GM21515 (cell line): ENCODE data around the gene HS6ST2.
"Not testable (repeated sequence)": the region's sequence is repeated elsewhere in the genome, so short reads cannot be mapped to it uniquely, and the experiment has no call there.

Experiments used
- ATAC-seq: cut with Tn5 transposase; IDR thresholded peaks from one replicate; pipeline ENCODE4 v1.9.1; 2021; ENCODE audit not compliant: unreplicated experiment

The HS6ST2 gene

DNA sequence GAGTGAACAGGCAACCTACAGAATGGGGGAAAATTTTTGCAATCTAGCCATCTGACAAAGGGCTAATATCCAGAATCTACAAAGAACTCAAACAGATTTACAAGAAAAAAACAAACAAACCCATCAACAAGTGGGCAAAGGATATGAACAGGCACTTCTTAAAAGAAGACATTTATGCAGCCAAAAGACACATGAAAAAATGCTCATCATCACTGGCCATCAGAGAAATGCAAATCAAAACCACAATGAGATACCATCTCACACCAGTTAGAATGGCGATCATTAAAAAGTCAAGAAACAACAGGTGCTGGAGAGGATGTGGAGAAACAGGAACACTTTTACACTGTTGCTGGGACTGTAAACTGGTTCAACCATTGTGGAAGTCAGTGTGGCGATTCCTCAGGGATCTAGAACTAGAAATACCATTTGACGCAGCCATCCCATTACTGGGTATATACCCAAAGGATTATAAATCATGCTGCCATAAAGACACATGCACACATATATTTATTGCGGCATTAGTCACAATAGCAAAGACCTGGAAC, 13.3 kb downstream of the HS6ST2 start:
- not testable (repeated sequence) for ATAC-seq

DNA sequence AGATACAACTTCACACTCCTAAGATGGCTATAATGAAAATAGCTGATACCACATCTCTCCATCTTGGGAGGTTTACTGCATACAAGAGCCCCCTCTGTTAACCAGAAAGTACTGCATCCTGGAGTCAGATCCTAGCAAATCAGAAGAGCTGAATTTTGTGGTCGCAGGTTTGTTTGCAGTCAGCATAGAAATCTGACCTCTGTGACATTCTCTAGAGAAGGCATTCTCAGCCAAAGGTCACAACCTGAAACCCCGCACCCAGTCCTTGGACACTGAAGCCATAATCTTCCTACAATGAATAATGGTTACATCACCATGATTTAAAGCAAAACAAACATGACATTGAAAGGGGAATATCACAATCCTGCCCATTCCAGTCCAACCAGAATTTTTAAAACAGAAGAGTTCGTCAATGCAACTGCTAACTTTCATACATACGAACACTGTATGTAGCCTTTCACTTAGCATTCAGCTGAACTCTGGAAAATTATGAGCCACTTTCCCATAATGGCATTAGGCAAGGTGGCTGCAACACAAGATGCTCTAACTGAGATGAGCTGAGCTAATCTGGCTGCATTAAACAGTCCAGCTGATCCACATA, 17.6 kb downstream of the HS6ST2 start:
- ATAC-seq, result no peak

DNA sequence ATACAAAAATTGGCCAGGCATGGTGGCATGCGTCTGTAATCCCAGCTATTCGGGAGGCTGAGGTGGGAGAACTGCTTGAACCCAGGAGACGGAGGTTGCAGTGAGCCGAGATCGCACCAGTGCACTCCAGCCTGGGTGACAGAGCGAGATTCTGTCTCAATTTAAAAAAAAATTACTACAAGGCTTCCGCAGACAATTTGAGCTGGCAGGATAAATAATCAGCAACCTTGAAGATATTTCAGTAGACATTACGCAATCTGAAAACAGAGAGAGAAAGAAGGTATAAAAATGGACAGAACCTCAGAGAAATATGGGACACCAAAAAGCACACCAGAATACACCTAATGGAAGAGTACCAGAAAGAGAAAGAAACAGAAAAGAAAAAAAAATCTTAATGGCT, 25.3 kb downstream of the HS6ST2 start:
- no peak for ATAC-seq

DNA sequence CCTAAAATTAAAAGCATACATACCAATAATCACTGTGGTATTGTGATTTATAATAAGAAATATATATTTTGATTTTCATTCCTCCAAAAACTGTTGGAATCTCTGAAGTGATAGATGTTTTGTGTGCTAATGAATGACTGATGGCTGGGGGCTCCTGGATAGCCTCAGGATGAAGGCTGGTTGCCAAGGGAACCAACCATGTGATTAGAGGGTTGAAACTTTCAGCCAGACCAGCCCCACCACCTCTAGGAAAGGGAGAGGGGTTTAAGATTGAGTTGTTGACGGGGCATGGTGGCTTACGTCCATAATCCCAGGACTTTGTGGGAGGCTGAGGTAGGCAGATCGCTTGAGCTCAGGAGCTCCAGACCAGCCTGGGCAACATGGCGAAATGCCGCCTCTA, 34.0 kb downstream of the HS6ST2 start:
- ATAC-seq, result no peak

DNA sequence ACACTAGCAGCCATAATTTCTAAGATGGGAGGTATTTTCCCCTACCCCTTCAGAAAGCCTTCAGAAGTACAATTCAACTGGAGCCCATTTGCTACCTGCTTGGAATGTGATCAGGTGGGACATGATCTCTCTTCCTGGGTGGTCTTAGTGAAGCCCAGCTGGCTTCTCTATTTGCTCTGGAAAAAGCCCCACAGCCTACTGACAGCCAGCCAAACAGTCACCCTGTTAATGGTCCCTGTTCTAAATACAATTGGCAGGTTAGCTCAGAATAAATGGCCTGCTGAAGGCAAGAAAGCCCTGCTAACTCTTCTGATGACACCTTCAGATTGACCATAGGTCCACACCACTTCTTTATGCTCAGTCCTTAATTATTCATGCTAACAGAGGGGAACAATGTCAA, 39.9 kb downstream of the HS6ST2 start:
- no peak for ATAC-seq

DNA sequence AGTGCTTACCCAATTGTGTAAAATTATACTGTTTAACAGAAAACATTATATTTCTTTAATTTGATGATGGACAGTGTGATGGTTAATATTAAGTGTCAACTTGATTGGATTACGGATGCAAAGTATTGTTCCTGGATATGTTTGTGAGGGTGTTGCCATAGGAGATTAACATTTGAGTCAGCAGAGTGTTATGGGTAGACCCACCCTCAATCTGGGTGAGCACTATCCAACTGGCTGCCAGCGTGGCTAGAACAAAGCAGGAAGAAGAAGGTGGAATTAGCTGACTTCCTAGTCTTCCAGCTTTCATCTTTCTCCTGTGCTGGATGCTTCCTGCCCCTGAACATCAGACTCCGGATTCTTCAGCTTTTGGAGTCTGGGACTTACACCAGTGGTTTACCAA, 42.1 kb downstream of the HS6ST2 start:
- no peak for ATAC-seq

DNA sequence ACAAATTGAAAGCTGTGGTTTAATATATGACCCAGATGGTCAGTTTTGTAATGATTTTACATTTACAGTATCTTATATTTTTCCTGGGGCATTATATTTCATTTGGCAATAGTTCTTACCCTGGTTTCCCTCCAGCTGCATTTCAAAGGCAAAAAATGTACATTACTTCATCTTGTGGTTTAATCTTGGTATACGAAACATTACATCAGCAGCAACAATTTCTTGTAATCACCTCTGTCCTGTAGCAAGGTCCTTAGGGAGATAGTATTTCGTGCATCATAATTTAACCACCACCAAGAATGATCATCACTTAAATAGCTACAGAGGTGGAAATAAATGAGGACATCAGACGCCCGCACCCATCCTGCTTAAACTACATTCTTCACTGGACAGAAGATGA, 48.8 kb downstream of the HS6ST2 start:
- no peak for ATAC-seq

DNA sequence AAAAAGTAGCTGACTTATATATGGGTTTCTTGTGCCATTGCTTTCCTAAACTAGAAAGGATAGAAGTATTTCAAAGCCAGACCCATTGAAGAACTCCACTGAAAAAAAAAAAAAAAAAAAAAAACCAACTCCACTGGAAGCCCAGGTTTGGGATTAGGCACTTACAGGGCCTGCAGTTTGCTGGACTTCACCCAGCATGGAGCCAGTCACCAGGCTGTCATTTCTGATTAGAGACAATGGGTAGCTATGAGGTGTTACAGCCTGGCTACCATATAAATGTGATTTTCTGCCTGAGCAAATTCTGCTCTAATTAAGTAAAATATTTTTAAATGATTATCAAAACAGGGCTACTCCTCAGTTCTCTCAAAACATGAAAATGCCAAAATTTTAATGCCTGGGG, 49.5 kb downstream of the HS6ST2 start:
- no peak for ATAC-seq

DNA sequence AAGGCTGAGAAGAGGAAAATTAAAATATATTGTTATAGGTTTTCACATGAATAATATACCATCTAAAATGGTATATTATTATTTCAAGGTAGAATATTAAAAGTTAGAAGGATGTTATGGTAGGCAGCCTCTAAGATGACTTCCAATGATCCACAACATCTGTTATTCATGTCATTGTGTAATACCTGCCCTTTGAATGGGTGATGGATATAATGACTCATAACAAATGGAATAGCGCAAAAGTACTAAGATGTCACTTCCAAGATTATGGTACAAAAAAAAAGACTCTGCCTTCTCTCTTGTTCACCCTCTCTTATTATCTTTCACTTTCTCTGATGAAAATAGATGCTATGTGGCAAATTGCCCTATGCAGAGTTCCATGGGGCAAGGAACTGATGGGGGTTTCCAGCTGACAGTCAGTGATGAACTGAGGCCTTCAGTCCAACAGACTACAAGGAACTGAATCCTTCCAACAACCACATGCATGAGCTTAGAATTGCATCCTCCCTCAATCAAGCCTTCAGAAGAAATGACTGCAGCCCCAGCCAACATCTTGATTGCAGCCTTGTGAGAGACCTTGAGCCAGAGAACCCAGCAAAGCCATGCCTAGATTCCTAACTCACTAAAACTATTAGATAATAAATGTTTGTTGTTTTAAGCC, 57.7 kb downstream of the HS6ST2 start:
- ATAC-seq, result no peak

DNA sequence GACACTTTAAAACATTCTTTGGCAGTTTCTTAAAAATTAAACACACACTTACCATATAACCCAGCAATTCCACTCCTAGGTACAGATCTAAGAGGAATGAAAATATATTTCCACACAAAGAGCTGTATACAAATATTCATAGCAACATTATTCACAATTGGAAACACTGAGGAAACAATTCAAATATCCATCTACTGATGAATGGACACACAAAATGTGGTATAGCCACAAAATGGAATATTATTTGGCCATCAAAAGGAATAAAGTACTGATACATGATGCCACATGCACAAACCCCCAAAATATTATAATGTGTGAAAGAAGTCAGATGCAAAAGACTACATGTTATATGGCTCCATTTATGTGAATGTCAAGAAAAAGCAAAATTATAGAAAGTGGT, 70.9 kb downstream of the HS6ST2 start:
- ATAC-seq, result no peak

DNA sequence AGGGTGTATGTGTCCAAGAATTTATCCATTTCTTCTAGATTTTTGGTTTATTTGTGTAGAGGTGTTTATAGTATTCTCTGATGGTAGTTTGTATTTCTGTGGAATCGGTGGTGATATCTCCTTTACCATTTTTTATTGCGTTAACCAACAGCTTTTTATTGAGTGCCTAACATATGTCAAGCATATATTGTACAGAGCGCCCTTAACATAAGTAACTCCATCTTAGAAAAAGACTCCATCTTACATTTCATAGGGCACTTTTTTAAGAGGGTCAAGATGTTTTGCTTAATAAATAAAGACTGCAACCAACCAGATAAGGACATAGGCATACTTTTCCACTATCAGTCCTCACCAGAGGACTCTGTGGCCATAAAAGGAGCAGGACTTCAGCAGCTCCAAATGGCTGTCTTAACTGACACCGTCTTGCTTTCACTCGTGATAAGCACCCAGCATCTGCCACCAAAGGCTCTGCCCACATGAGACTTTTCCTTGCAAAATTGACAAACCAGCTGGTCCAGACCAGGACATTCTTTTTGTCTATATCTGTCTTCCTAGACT, 75.0 kb downstream of the HS6ST2 start:
- ATAC-seq, result no peak

DNA sequence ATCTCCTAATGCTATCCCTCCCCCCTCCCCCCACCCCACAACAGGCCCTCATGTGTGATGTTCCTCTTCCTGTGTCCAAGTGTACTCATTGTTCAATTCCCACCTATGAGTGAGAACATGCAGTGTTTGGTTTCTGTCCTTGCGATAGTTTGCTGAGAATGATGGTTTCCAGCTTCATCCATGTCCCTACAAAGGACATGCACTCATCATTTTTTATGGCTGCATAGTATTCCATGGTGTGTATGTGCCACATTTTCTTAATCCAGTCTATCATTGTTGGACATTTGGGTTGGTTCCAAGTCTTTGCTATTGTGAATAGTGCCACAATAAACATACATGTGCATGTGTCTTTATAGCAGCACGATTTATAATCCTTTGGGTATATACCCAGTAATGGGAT, 77.7 kb downstream of the HS6ST2 start:
- ATAC-seq, result not testable (repeated sequence)

DNA sequence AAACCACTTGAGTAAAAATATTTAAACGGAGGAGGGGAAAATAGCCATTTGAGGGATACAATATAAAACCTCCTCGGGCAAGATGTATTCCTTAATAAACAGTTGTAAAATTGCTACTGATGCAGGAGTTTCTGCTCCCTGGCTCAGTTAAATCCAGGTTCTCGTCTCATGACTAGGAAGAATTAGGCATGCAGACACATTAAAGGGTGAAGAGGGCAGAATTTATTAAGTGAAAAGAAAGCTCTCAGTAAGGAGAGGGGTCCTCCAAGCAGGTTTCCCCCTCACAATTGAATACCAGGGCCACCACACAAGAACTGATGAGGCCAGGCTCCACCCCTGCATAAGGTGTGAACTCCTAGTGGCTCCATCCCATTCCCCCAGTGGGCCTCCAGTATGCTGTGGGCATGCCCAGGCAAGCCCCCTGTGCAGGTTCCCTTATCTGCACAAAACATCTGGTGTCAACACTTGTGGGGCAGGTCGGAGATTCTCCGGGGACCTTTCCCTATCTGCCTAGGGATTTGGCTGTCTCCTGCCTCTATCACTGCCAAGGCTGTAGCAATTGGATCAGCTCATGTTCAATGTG, 80.4 kb downstream of the HS6ST2 start:
- no peak for ATAC-seq

DNA sequence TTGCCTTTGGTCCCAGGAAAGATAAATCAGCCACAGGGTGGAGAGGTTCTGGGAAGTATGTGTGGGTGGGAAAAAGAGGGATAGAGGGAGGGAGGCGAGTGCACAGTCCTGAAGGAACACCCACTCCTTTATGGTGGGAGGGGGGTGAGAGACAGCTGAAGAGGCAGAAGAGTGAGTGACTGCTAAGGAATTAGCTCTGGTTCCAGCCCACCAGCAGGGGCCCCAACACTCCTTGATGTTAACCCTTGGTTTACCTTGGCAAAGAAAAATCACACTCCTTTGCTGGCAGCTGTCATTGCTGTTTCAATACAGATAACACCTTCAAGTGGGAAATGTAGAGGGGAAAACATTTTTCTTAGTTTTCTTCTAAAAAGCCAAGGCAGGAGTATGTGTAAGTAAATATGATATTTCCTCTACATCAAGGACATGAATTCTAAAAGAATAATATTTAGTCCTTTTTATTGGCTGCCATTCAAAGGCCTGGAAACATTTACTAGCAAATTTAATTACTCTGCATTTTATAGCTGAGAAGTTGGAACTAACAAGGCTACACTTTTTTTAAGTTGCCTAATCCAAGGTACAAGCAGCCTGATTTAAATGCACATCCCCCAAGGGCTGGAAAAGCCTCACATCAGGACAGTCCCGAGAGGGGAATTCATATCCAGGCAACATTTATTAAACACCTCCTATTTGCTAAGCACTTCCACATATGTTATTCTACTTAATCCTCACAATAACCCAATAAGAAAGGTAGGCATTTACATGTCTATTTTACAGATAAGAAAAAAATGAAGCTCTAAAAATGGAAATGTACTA, 81.7 kb downstream of the HS6ST2 start:
- no peak for ATAC-seq

DNA sequence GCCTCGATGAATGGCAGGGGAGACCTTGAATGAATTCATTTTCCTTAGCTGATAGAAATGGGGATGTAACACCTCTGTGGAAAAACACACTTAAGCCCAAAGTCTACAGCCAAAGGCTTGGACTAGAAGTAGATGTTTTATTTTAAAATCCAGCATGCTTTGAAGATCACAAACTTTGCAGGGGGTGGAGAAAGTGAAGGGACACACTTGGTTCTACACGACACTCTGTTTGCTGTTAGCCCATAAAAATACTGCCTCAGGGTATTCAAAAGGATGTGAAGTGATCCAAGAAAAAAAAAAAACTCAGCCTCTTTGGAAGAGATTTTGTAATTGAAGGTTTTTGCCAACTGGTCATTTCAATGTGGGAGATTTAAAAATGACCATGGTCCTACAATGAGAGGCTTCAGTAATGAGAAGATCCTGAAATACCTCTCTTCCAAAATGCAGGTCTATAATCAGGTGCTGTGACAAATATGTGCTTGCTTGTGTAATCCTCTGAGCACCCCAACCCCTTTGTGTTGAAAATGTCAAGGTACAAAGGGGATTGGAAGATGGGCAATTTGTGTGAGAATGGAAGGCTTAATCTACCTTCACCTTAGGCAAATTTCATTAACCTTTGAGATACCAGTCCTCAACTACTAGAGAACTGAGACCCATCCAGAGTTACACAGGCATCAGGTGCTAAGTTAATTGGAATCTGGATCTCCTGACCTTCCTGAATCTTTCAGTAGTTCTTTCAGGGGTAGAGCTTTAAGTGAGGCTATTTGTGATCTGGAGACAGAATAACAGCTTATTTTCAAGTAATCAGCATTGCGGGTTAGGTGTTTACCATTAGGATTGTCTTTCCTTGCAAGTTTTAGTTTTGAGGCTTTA, 82.5 kb downstream of the HS6ST2 start:
- ATAC-seq, result no peak

DNA sequence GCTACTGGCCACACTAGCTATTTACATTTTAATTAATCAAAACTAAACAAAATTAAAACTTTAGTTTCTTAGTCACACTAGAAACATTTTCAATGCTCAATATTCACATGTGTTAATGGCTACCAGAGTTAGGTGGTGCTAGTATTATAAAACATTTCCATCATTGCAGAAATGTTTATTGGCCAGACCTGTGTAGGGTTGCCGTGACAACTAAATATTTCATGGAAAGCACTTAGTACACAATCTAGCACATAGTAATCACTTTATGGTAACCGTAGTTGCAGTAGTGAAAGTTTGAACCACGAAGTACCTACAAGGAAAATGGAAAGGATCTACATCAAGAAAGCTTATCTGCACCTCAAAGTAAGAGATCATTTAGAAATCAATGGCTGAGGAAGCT, 95.9 kb downstream of the HS6ST2 start:
- no peak for ATAC-seq

DNA sequence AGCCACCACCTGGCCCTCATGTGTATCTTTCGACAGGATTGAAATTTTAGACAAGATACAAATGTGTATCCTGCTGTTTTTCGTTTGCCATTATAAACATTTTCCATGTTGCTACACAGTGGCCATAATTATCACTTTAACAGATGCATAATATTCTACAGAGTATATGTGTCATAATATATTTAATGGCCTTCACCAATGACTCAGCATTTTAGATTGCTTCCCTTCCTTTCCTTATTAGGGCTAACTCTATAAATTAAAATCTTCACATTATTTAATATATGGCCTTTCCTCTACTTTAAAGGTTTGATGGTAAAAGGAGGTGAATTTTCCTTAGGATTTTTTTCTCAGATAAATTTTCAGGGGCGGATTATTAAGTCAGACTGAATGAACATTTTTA, 97.4 kb downstream of the HS6ST2 start:
- ATAC-seq, result no peak

DNA sequence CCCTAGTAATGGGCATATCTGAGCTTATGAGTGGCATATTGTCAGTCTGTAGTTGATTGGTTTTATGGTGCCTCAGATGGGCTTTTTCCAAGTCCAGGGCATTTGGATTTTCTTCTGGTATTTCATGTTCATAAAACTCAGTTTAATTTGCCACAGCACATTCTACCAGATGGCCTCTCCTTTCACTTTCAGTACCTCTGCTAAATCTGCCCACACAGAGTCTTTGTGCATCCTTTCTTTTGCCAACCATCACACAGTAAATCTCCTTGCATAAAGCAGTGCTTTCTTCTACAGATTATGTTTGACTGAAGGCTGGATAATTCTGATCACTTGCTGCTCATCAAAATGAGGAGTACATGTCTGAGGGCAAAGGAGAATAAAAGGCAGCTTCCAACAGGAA, 98.2 kb downstream of the HS6ST2 start:
- no peak for ATAC-seq

DNA sequence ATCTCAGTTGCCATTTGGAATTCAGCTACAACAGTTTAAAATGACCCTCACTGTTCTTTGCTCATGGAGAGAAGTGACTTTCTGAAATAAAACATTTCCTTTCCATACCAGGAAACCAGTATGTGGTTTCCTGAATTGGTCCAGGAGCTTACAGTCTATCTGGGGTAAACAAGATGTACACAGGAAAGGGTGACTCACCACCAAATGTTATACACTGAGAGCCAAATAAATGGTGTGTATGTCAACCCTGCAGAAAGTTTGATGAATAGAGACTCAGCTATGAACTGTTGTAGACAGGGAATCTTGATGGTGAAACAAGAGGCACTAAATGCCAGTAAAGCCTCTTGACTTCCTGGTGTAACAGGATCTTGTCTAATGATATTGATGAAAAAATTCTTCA, 100.4 kb downstream of the HS6ST2 start:
- ATAC-seq, result no peak

DNA sequence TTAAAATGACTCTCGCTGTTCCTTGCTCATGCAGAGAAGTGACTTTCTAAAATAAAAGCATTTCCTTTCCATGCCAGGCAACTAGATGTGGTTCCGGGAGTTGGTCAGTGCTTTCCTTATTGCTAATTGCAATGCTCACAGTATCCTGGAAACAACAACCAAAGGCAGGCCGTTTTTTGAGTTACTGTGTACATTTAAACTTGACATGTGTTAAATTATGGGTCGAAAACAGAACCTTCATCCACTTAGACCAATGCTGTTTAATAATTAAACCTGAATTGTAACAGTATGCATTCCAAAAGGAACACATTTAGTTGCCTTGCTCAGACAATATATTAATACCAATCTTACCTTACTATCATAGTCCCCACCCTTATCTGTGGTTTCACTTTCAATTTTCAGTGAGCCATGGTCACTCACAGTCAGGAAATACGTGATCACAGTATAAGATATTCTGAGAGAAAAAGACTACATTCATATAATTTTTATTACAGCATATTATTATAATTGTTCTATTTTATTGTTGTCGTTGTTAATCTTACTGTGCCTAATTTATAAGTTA, 102.6 kb downstream of the HS6ST2 start:
- no peak for ATAC-seq
